ENCODE results near the gene ECM2. TPM values are rescaled to one million over a fixed set of nuclear protein-coding genes. Genes with fewer than 3 reads are reported as not detected.

ECM2 gene
- total and polyA plus RNA-seq, 8 donors = 0.56 to 3.2 (median 1.8) TPM

- H3K9me3 ChIP-seq = no peaks in the 10 kb centered on the region
- no peak for TF ChIP-seq CTCF (IDR thresholded peaks at IDR 0.05)
- no peak overlapping the region for H3K27ac ChIP-seq
- FAIRE-seq (no peak), ATAC-seq (no peak), DNase-seq (no peak)
- 45 to 67% methylated on average over 1 of the region's 1 CpG for WGBS, 2 donors
- no peaks in the 10 kb centered on the region for H3K27me3 ChIP-seq
- H3K36me3 ChIP-seq = no peaks in the 10 kb centered on the region
- intact Hi-C loops (cut with DNase I) = no loop called here
- H3K4me1 ChIP-seq = peaks cover 0 to 8% (median 7%) of the 10 kb centered on the region in 3 donors
- H3K4me3 ChIP-seq = no peak overlapping the region
These were observed 1.1 kb downstream of the ECM2 start for GRCh38 chr9:92534674-92535073.

- intact Hi-C loops (cut with DNase I) = no loop called here
- DNase-seq = no peak
- Histone ChIP-seq H3K36me3 (no peaks in the 10 kb centered on the region), H3K27me3 (no peaks in the 10 kb centered on the region), H3K27ac (no peak overlapping the region), H3K4me1 (peaks cover 0 to 8% (median 7%) of the 10 kb centered on the region in 3 donors), H3K4me3 (no peak overlapping the region), H3K9me3 (no peaks in the 10 kb centered on the region)
- ATAC-seq = no peak
- WGBS, 2 donors = 73 to 93% methylated on average over 3 of the region's 3 CpGs
- no peak for FAIRE-seq
- no peak for TF ChIP-seq CTCF (IDR thresholded peaks at IDR 0.05)
These were observed 1.6 kb downstream of the ECM2 start for GRCh38 chr9:92534204-92534603.

GRCh38 chr9:92530893-92531292 lies 4.9 kb downstream of the ECM2 start:
- no peak for ATAC-seq
- Histone ChIP-seq H3K9me3 (no peaks in the 10 kb centered on the region), H3K27me3 (no peaks in the 10 kb centered on the region), H3K27ac (no peak overlapping the region), H3K4me1 (peaks cover 0 to 2% (median 0%) of the 10 kb centered on the region in 3 donors), H3K36me3 (no peaks in the 10 kb centered on the region), H3K4me3 (no peak overlapping the region)
- intact Hi-C loops (cut with DNase I) = no loop called here
- no peak for FAIRE-seq
- DNase-seq = no peak
- no peak for TF ChIP-seq CTCF (IDR thresholded peaks at IDR 0.05)

- ATAC-seq = no peak
- no peaks in the 10 kb centered on the region for H3K4me1 ChIP-seq
- no peak for FAIRE-seq
- 86 to 91% methylated on average over 3 of the region's 3 CpGs for WGBS, 2 donors
- no peaks in the 10 kb centered on the region for H3K36me3 ChIP-seq
- no peaks in the 10 kb centered on the region for H3K27me3 ChIP-seq
- H3K9me3 ChIP-seq = no peaks in the 10 kb centered on the region
- intact Hi-C loops (cut with DNase I) = no loop called here
- DNase-seq = no peak
- TF ChIP-seq CTCF (IDR thresholded peaks at IDR 0.05) = no peak
- no peak overlapping the region for H3K27ac ChIP-seq
- no peak overlapping the region for H3K4me3 ChIP-seq
These were observed 6.7 kb downstream of the ECM2 start for GRCh38 chr9:92529124-92529523.

- DNase-seq (no peak), ATAC-seq (no peak), FAIRE-seq (no peak)
- no peaks in the 10 kb centered on the region for H3K36me3 ChIP-seq
- no peaks in the 10 kb centered on the region for H3K27me3 ChIP-seq
- WGBS, 2 donors = 83 to 94% methylated on average over 1 of the region's 1 CpG
- intact Hi-C loops (cut with DNase I) = no loop called here
- no peaks in the 10 kb centered on the region for H3K4me1 ChIP-seq
- no peak overlapping the region for H3K27ac ChIP-seq
- no peaks in the 10 kb centered on the region for H3K9me3 ChIP-seq
- no peak for TF ChIP-seq CTCF (IDR thresholded peaks at IDR 0.05)
- H3K4me3 ChIP-seq = no peak overlapping the region
These were observed 7.3 kb downstream of the ECM2 start for GRCh38 chr9:92528522-92528849.
